Astrocyte of the hippocampus (primary cell): ENCODE data around the gene ZSCAN18.

Experiments used
- DNase-seq: peaks from one replicate; pipeline ENCODE4 v3.0.0; 2011; ENCODE audit warnings: low read depth, low spot score

ZSCAN18 gene

DNA sequence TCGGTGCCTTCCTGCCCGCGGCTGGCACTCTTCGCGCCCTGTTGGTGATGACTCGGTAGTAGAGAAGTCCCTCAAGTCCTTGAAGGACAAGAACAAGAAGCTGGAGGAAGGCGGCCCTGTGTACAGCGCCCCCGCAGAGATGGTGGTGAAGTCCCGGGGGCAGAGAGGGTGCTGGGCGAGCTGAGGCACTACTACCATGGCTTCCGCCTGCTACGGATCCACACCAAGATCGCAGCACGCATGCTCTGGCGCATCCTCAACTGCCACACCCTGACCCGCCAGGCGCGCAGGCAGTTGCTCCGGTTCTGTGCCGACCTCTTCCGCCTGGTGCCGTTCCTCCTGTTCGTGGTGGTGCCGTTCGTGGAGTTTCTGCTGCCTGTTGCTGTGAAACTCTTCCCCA, 53.1 kb downstream of the ZSCAN18 start:
- no peak for DNase-seq

DNA sequence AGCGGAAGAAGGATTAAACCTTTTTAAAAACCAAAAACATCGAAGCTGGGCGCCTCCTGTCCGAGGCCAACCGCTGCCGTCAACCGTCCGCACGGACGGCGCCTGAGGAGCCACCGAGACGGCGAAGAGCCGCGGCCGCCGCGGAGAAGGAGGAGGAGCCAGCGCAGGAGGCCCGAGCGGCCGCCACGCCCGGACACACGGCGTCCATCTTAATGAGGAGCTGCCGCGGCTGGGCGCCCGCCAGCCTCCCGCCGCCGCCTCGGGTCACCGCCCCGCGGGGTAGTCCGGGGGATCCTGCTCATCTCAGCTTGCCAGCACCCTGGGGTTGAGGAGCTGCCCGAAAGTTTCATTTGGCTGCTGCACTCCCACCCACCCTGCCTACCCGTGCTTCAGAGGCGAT, 53.6 kb downstream of the ZSCAN18 start:
- no peak for DNase-seq

DNA sequence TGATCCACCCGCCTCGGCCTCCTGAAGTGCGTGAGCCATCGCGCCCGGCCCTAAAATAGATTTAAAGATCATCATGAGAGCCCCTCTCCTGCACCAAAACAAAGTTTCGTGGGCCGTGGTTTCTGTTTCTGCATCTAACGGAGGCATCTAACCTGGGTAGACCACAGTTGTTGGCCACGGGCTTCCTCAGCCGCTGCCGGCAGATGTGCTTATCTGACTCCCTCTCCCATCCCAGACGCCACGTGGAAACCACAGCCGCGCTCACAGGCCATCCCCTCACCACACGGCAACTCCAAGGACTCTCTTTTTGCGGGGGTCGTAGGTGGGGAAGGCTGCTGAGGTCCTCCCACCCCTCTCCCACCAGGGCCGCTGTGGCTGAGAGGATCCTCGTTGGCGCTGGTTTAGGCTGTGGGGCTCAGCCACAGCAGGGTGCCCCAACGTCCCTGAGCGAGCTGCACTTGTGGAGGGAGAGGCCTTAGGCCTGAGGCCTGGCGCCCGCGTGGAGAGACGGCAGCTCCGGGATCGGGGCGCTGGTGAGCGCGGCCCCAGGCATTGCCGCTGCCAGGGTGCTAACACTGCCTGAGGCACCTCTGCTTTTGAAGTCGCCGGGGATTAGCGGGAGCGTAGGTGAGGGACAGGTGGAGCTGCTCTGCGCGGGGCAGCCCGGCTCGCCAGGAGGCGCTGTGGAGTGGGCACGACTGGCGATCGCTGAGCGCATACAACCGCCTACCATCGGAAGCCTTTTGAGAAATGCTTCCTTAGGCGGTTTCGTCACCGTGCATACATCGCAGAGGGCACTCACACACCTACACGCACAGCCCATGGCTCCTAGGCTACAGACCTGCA, 55.3 kb downstream of the ZSCAN18 start:
- DNase-seq, result no peak

DNA sequence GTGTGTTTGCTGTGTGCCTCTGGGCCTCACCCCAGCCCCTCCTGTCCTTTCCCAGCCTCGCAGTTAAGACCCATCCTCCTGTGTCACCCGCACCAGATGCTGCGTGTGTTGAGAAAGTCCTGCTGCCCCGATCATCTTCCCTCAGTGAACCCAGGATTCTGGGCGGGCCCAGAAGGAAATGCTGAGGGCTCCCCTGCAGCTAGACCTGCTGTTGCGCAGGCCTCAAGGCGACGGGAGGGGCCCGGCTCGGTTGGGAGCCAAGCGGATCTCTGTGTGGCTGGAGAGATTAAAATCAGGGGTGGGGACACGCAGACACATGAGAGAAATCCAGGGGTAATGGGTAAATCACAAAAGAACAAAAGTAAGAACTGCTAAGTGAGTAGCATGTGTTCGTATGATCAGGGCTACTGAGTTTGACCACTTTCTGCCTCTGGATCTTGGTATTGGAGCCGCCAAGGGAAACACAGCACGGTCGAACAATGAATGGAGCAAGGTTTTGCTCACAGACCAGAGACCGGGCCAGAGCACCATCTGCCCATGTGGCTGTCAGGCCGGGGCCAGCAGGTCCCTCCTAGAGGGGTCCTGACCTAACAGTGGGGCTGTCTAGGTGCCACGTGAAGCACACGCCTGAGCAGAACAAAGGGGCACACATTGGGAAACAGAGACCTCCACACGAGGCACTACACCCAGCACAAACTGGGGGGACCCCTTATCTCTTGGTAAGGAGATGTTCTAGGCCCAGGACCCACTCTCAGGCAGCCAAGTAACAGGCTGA, 57.1 kb downstream of the ZSCAN18 start:
- no peak for DNase-seq

- no peak for DNase-seq
Measured at GRCh38 chr19:58038688-58039204, 59.3 kb downstream of the ZSCAN18 start.

- peak; percentile 8 for DNase-seq
Measured at GRCh38 chr19:58037927-58038687, 59.9 kb downstream of the ZSCAN18 start.

- no peak for DNase-seq
Measured at GRCh38 chr19:58035863-58036262, 62.2 kb downstream of the ZSCAN18 start.

GRCh38 chr19:58034477-58034793, 63.6 kb downstream of the ZSCAN18 start:
- no peak for DNase-seq
